ENCODE measurements around the gene SND1. TPM values are rescaled to one million over a fixed set of nuclear protein-coding genes. Genes with fewer than 3 reads are reported as not detected.

SND1 gene
- total and polyA plus RNA-seq, 5 donors from 2014 or later = 84.4 to 121 (median 86.9) TPM

DNA sequence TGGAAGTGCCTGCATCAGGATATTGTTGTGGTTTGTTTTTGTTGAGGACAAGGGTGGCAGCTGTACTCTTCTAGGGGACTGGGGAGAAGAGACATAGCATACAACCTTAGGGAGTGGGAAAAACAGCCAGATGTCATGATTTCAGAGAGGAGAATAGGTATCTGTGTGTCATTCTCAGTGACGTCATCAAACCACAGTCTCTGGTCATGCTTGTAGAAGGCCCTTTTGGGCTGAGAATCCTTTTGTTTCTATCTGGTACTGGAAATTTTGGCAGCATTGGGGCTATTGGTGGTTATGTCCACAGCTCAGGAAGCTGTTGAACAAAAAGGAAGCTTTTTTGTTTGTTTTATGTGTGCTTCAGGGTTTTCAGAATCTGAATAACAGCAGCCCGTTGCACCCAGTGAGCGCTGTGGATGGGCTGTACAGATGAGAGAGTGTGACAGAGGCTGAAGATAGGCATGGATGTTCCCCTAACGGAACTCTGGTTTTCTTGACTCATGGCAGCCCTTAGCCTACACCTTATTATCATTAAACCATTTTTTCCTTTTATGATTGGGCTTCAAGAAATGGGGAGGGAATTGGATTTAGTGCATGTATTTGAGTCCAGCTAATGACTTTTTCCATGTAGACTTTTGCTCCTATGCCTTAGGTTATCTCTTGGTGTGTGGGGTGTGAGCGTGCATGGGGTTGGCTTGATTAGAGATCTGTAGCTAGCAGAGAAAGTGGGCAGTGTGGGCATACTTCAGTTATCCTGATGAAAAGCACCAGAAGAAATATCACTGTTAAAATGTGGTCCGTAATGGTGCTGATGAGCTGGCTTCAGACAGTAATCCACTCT, 65.7 kb downstream of the SND1 start:
- no peak for ATAC-seq (ENCODE audit: low read depth in 2 of 2)
- peaks cover 7 to 21% (median 14%) of the 10 kb centered on the region in 4 donors for H3K4me1 Mint-ChIP-seq
- no peak for DNase-seq
- peaks cover 0 to 2% (median 0%) of the 10 kb centered on the region in 7 donors for H3K9me3 Mint-ChIP-seq
- Histone ChIP-seq H3K9me3 (ENCODE audit: control insufficient read depth in 2 of 2, low read length in 2 of 2) (no peaks in the 10 kb centered on the region), H3K36me3 (ENCODE audit: control insufficient read depth, insufficient read depth, low read length) (peaks cover 51% of the 10 kb centered on the region), H3K4me1 (ENCODE audit: control insufficient read depth, insufficient read depth, low read length, poor library complexity, severe bottlenecking) (no peaks in the 10 kb centered on the region), H3K4me3 (ENCODE audit: low read depth, low read length) (no peak overlapping the region), H3K27ac (ENCODE audit: insufficient read depth, low read length, poor library complexity, severe bottlenecking) (no peak overlapping the region), H3K27me3 (ENCODE audit: control insufficient read depth, insufficient read depth, low read length) (no peaks in the 10 kb centered on the region)
- no peak overlapping the region for H3K4me3 Mint-ChIP-seq
- H3K36me3 Mint-ChIP-seq = peaks cover 57% of the 10 kb centered on the region
- H3K27ac Mint-ChIP-seq = peak overlapping the region in 2 of 3 donors; percentile 15 to 78
- no peaks in the 10 kb centered on the region for H3K27me3 Mint-ChIP-seq

DNA sequence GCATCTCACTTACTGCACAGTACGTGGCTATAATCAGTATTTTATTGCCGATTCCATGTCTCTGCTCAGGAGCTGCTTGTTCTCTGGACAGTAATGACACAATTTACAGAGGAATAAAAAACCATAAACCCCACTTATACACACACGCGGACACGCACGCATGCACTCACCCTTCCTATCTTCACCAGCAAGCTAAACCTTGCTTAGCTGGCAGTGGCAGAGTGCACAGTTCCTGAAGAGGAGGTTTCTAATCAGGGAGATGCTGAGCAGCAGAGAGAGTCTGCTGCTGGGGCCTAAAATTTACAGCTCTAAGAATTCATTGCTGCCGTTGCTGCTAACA, 66.3 kb downstream of the SND1 start:
- Histone ChIP-seq H3K4me1 (ENCODE audit: control insufficient read depth, insufficient read depth, low read length, poor library complexity, severe bottlenecking) (no peaks in the 10 kb centered on the region), H3K36me3 (ENCODE audit: control insufficient read depth, insufficient read depth, low read length) (peaks cover 53% of the 10 kb centered on the region), H3K4me3 (ENCODE audit: low read depth, low read length) (no peak overlapping the region), H3K27me3 (ENCODE audit: control insufficient read depth, insufficient read depth, low read length) (no peaks in the 10 kb centered on the region), H3K9me3 (ENCODE audit: control insufficient read depth in 2 of 2, low read length in 2 of 2) (no peaks in the 10 kb centered on the region), H3K27ac (ENCODE audit: insufficient read depth, low read length, poor library complexity, severe bottlenecking) (no peak overlapping the region)
- peak overlapping the region in 1 of 3 donors; percentile 13 for H3K27ac Mint-ChIP-seq
- peaks cover 56% of the 10 kb centered on the region for H3K36me3 Mint-ChIP-seq
- DNase-seq (no peak), ATAC-seq (ENCODE audit: low read depth in 2 of 2) (no peak)
- H3K4me3 Mint-ChIP-seq = no peak overlapping the region
- H3K4me1 Mint-ChIP-seq = peaks cover 7 to 21% (median 14%) of the 10 kb centered on the region in 4 donors
- H3K9me3 Mint-ChIP-seq = peaks cover 0 to 2% (median 0%) of the 10 kb centered on the region in 7 donors
- no peaks in the 10 kb centered on the region for H3K27me3 Mint-ChIP-seq

DNA sequence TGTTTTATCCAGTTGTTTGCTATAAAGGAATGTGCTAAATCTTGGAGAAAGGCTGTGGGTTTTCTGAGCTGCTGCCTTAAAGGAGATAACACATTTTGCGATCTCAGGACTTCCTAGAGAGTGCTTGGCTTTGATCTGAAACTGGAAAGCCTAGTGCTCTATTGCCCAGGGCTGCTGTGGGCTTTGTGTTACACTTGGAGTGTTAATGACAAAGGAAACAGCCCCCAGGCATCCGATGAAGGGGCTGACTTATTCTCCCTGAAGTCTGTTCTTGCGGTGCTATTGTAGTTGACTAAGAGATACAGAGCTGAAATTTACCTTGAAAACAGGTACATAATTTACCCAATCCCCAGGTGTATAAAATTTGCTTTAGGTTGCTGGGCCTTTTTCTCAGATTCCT, 74.5 kb downstream of the SND1 start:
- peaks cover 62% of the 10 kb centered on the region for H3K36me3 ChIP-seq (ENCODE audit: control insufficient read depth, insufficient read depth, low read length)
- Mint-ChIP-seq H3K4me1 (peaks cover 0 to 8% (median 3%) of the 10 kb centered on the region in 4 donors), H3K4me3 (no peak overlapping the region), H3K27ac (peak overlapping the region in 1 of 3 donors; percentile 50), H3K9me3 (no peaks in the 10 kb centered on the region), H3K36me3 (peaks cover 57% of the 10 kb centered on the region), H3K27me3 (no peaks in the 10 kb centered on the region)
- no peak overlapping the region for H3K4me3 ChIP-seq (ENCODE audit: low read depth, low read length)
- H3K27ac ChIP-seq (ENCODE audit: insufficient read depth, low read length, poor library complexity, severe bottlenecking) = no peak overlapping the region
- no peaks in the 10 kb centered on the region for H3K4me1 ChIP-seq (ENCODE audit: control insufficient read depth, insufficient read depth, low read length, poor library complexity, severe bottlenecking)
- H3K9me3 ChIP-seq (ENCODE audit: control insufficient read depth in 2 of 2, low read length in 2 of 2) = no peaks in the 10 kb centered on the region
- ATAC-seq (ENCODE audit: low read depth in 2 of 2) = no peak
- H3K27me3 ChIP-seq (ENCODE audit: control insufficient read depth, insufficient read depth, low read length) = no peaks in the 10 kb centered on the region
- no peak for DNase-seq

DNA sequence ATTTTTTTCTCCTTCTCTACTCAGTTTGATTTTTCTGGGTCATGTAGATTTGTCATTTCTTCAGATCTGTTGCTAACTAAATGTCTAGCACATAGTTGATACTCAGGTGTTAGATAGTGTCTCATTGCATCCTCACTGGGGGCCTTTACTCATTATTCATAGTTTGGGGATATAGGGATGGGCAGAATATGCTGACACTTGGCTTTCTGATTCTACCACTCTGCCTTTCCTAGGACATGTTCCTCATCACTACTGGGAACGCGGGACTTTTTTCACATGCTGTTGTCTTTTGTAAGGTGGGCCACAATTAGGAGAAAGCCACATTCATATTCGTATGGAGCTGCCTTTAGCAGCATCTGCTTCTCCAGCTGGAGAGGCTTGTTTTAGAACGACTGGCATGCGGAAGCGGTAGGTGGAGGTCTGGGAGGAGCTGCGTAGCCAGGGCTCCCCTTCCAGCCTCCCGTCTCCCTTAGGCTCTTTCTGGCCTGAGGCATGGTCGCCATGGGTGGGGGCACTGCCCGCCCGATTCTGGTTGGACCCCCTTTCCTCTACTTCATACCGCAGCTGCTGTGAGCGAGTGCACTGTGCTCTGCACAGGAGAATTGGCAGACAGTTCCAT, 78.8 kb downstream of the SND1 start:
- no peaks in the 10 kb centered on the region for H3K27me3 Mint-ChIP-seq

DNA sequence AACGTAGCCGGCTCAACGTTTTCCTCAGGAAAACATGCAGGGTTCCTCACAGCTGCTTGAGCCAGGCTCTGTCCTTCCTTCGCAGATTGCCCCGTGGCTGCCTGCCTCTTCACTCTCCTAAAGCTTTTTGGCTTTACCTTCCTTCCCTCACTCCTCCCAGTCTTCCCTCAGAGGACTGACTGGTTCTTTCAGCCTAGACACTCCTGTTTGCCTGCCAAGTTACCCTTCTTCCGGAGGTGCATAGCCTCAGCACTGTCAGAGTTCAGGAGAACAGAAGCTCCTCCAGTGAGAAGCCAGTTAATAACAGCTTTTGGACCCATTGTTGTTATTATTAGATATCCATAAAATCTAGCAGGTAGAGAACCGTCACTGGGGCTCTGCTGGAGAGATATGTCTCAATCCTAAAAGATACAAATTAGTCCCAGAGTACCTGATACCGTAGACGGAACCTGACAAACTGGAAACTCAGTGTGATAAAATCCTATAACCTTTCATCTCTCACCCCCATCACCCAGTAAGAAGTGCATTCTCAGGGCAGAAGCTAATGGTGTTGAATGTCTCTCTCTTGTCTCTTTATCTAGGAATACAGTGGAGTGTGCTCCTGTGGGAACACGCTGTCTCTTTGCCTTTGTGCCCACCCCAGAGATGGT, 79.6 kb downstream of the SND1 start:
- no peak overlapping the region for H3K4me3 Mint-ChIP-seq
- H3K36me3 Mint-ChIP-seq = peaks cover 62% of the 10 kb centered on the region
- H3K4me1 ChIP-seq (ENCODE audit: control insufficient read depth, insufficient read depth, low read length, poor library complexity, severe bottlenecking) = no peaks in the 10 kb centered on the region
- H3K4me3 ChIP-seq (ENCODE audit: low read depth, low read length) = no peak overlapping the region
- DNase-seq (no peak), ATAC-seq (ENCODE audit: low read depth in 2 of 2) (no peak)
- peaks cover 0 to 17% (median 10%) of the 10 kb centered on the region in 4 donors for H3K4me1 Mint-ChIP-seq
- H3K9me3 ChIP-seq (ENCODE audit: control insufficient read depth in 2 of 2, low read length in 2 of 2) = no peaks in the 10 kb centered on the region
- peak overlapping the region in 1 of 3 donors; percentile 43 for H3K27ac Mint-ChIP-seq
- H3K27me3 Mint-ChIP-seq = no peaks in the 10 kb centered on the region
- no peak overlapping the region for H3K27ac ChIP-seq (ENCODE audit: insufficient read depth, low read length, poor library complexity, severe bottlenecking)
- no peaks in the 10 kb centered on the region for H3K27me3 ChIP-seq (ENCODE audit: control insufficient read depth, insufficient read depth, low read length)
- H3K36me3 ChIP-seq (ENCODE audit: control insufficient read depth, insufficient read depth, low read length) = peaks cover 39% of the 10 kb centered on the region
- no peaks in the 10 kb centered on the region for H3K9me3 Mint-ChIP-seq

More for the DNA sequence above, 78.8 kb downstream of the SND1 start:
- Histone ChIP-seq H3K27me3 (ENCODE audit: control insufficient read depth, insufficient read depth, low read length) (no peaks in the 10 kb centered on the region), H3K4me1 (ENCODE audit: control insufficient read depth, insufficient read depth, low read length, poor library complexity, severe bottlenecking) (no peaks in the 10 kb centered on the region), H3K36me3 (ENCODE audit: control insufficient read depth, insufficient read depth, low read length) (peaks cover 44% of the 10 kb centered on the region), H3K4me3 (ENCODE audit: low read depth, low read length) (no peak overlapping the region), H3K9me3 (ENCODE audit: control insufficient read depth in 2 of 2, low read length in 2 of 2) (no peaks in the 10 kb centered on the region), H3K27ac (ENCODE audit: insufficient read depth, low read length, poor library complexity, severe bottlenecking) (no peak overlapping the region)
- Mint-ChIP-seq H3K36me3 (peaks cover 60% of the 10 kb centered on the region), H3K4me3 (no peak overlapping the region), H3K9me3 (no peaks in the 10 kb centered on the region), H3K4me1 (peaks cover 0 to 17% (median 8%) of the 10 kb centered on the region in 4 donors), H3K27ac (no peak overlapping the region)
- DNase-seq = no peak
- ATAC-seq (ENCODE audit: low read depth in 2 of 2) = no peak

DNA sequence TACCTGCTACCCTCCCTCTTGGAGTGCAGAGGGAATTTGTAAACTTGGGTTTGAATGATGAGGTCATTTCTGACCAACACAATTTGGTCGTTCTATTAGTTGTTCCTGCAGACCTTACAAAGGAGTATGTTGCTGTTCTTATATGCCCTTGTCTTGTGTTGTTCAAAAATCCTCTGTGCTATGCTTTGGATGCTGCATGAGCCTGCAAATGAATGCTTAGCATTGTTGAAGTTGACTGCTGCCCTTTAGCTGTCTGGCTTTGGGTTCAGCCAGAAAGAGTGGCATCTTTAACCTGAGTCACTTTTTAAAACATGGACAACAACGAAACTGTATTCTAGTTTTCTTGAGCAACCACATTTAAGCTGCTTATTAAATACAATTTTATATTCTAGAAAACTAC, 80.3 kb downstream of the SND1 start:
- Mint-ChIP-seq H3K36me3 (peaks cover 56% of the 10 kb centered on the region), H3K27ac (no peak overlapping the region)
- no peak for ATAC-seq (ENCODE audit: low read depth in 2 of 2)

DNA sequence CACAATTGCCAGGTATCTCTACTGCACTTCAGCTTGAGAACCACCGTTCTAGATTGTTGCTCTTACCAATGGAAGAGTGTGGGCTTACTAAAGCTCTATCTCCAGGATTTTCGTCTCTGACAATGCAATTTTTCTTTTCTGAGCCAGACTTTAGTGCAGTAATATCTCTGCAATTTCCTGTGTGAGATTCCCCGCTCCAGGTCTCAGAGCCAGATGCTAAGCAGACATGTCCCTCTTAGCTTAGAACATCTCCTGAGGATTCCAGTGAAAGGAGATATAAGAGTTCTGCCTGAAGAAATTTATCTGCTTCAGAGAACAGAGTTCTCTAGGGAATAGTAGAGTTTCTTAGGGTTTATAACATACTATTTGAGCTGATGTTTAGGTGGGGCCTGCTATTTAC, 82.0 kb downstream of the SND1 start:
- Histone ChIP-seq H3K27ac (ENCODE audit: insufficient read depth, low read length, poor library complexity, severe bottlenecking) (no peak overlapping the region), H3K27me3 (ENCODE audit: control insufficient read depth, insufficient read depth, low read length) (no peaks in the 10 kb centered on the region), H3K4me1 (ENCODE audit: control insufficient read depth, insufficient read depth, low read length, poor library complexity, severe bottlenecking) (no peaks in the 10 kb centered on the region), H3K9me3 (ENCODE audit: control insufficient read depth in 2 of 2, low read length in 2 of 2) (no peaks in the 10 kb centered on the region), H3K36me3 (ENCODE audit: control insufficient read depth, insufficient read depth, low read length) (peaks cover 33% of the 10 kb centered on the region), H3K4me3 (ENCODE audit: low read depth, low read length) (no peak overlapping the region)
- DNase-seq = no peak
- H3K27me3 Mint-ChIP-seq = no peaks in the 10 kb centered on the region
- no peak for ATAC-seq (ENCODE audit: low read depth in 2 of 2)
- peaks cover 0 to 17% (median 11%) of the 10 kb centered on the region in 4 donors for H3K4me1 Mint-ChIP-seq
- no peak overlapping the region for H3K4me3 Mint-ChIP-seq
- no peak overlapping the region for H3K27ac Mint-ChIP-seq
- H3K9me3 Mint-ChIP-seq = no peaks in the 10 kb centered on the region
- H3K36me3 Mint-ChIP-seq = peaks cover 47% of the 10 kb centered on the region

More for the DNA sequence above, 80.3 kb downstream of the SND1 start:
- no peaks in the 10 kb centered on the region for H3K4me1 ChIP-seq (ENCODE audit: control insufficient read depth, insufficient read depth, low read length, poor library complexity, severe bottlenecking)
- no peak for DNase-seq
- no peaks in the 10 kb centered on the region for H3K9me3 Mint-ChIP-seq
- H3K4me3 ChIP-seq (ENCODE audit: low read depth, low read length) = no peak overlapping the region
- no peaks in the 10 kb centered on the region for H3K27me3 ChIP-seq (ENCODE audit: control insufficient read depth, insufficient read depth, low read length)
- no peaks in the 10 kb centered on the region for H3K9me3 ChIP-seq (ENCODE audit: control insufficient read depth in 2 of 2, low read length in 2 of 2)
- peaks cover 0 to 17% (median 10%) of the 10 kb centered on the region in 4 donors for H3K4me1 Mint-ChIP-seq
- peaks cover 40% of the 10 kb centered on the region for H3K36me3 ChIP-seq (ENCODE audit: control insufficient read depth, insufficient read depth, low read length)
- H3K4me3 Mint-ChIP-seq = no peak overlapping the region
- H3K27ac ChIP-seq (ENCODE audit: insufficient read depth, low read length, poor library complexity, severe bottlenecking) = no peak overlapping the region
- no peaks in the 10 kb centered on the region for H3K27me3 Mint-ChIP-seq
